Astrocyte of the spinal cord (primary cell): ENCODE measurements around the gene CATSPERZ.

Experiments
- DNase-seq: peaks from one replicate; pipeline ENCODE4 v3.0.0; 2011; ENCODE audit warnings: low read depth, low spot score
- H3K4me3 ChIP-seq: 2 replicates; pipeline ENCODE4 v1.5.1; 2011; ENCODE audit warnings: low read depth, mild to moderate bottlenecking, low read length, moderate library complexity
- CTCF ChIP-seq: IDR thresholded peaks from 2 replicates; pipeline ENCODE4 v1.5.1; 2012; ENCODE audit warnings: low read depth, mild to moderate bottlenecking, low read length, inconsistent platforms
- in situ Hi-C: cut with HindIII; loops from 2 replicates; pipeline ENCODE4 v1.10.0; 2017; ENCODE audit warnings: low sequenced_read_pairs

Gene CATSPERZ

GRCh38 chr11:64281957-64282770 lies 18.0 kb upstream of the CATSPERZ start:
- in situ Hi-C loops = no loop called here

GRCh38 chr11:64283092-64283491 lies 17.1 kb upstream of the CATSPERZ start:
- in situ Hi-C loops = no loop called here
- no peak for TF ChIP-seq CTCF
- no peak for DNase-seq
- H3K4me3 ChIP-seq = no peak overlapping the region

More at GRCh38 chr11:64281957-64282770, 18.0 kb upstream of the CATSPERZ start:
- no peak overlapping the region for H3K4me3 ChIP-seq
- TF ChIP-seq CTCF = no peak
- no peak for DNase-seq

GRCh38 chr11:64284048-64284961 lies 15.9 kb upstream of the CATSPERZ start, which contains the start of gene BAD:
Gene BAD (minus strand): TSS chr11:64284665. CDS start chr11:64284368, 297 bp downstream.
- peak within 1 kb of the TSS; percentile 71 for H3K4me3 ChIP-seq
- TF ChIP-seq CTCF = no peak
- in situ Hi-C loops = no loop called here
- DNase-seq = peak; percentile 90

- in situ Hi-C loops = no loop called here
- DNase-seq = peak; percentile 65
- H3K4me3 ChIP-seq = peak within 1 kb of the TSS; percentile 71
- TF ChIP-seq CTCF = no peak
These were observed 14.9 kb upstream of the CATSPERZ start, which contains the start of gene GPR137 for GRCh38 chr11:64284962-64285884. Gene GPR137 (plus strand): TSS chr11:64285848. CDS start chr11:64286525, 677 bp downstream.

GRCh38 chr11:64285885-64286800 lies 14.0 kb upstream of the CATSPERZ start:
- in situ Hi-C loops = no loop called here
- peak overlapping the region; percentile 71 for H3K4me3 ChIP-seq
- TF ChIP-seq CTCF = no peak
- no peak for DNase-seq
